Caki2 (cell line): ENCODE measurements around the gene KLK14. TPM values are rescaled to one million over a fixed set of nuclear protein-coding genes. Genes with fewer than 3 reads are reported as not detected.

Experiments used
- DNase-seq: peaks from one replicate; pipeline ENCODE4 v3.0.0-alpha.2; 2015; ENCODE audit warnings: low read depth
- in situ Hi-C: cut with HindIII; loops from 2 replicates; pipeline ENCODE4 v1.10.0; 2016; ENCODE audit warnings: low sequenced_read_pairs, low pct_unique_long_range_greater_than_20kb, mixed read lengths
- total RNA-seq: library from RNA; depleted of rRNA; stranded (reverse); fragments of >200 nt; shearing (Covaris generic); gene quantifications from 2 replicates; pipeline ENCODE4 v1.2.3, GENCODE V29; 2014; ENCODE audit warnings: low replicate concordance; rRNA removed

Gene KLK14, protein sequence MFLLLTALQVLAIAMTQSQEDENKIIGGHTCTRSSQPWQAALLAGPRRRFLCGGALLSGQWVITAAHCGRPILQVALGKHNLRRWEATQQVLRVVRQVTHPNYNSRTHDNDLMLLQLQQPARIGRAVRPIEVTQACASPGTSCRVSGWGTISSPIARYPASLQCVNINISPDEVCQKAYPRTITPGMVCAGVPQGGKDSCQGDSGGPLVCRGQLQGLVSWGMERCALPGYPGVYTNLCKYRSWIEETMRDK
- not detected in 2 replicates for total RNA-seq

DNA sequence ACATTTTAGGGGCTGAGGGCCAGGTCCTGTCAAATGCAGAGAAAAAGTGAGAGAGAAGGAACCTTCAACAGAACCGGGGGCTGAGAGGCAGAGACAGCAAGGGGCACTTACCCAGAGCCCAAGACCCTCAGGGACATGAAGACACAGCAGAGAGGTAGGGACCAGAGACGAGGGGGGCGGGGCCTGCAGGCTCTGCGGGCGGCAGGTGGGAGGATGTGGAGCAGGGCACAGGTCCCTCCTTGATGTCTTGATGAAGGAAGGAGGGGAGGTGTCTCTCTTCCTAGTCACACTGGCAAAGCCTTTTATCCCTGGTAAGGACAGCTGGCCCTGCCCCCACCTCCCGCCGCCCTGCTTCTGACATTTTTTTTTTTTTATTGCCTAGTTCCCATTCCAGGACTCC is at the start of gene KLK14:
Gene KLK14, minus strand, starts transcription at position 277 of the 400 bp plus-strand sequence. Its CDS starts 273 bp downstream, at position 4.
- in situ Hi-C loops, result no loop called here

GRCh38 chr19:51131780-51132680 is 49.3 kb upstream of the KLK14 start:
- DNase-seq, result no peak
- in situ Hi-C loops, result no loop called here

More for the DNA sequence above, at the start of gene KLK14:
- DNase-seq, result no peak

DNA sequence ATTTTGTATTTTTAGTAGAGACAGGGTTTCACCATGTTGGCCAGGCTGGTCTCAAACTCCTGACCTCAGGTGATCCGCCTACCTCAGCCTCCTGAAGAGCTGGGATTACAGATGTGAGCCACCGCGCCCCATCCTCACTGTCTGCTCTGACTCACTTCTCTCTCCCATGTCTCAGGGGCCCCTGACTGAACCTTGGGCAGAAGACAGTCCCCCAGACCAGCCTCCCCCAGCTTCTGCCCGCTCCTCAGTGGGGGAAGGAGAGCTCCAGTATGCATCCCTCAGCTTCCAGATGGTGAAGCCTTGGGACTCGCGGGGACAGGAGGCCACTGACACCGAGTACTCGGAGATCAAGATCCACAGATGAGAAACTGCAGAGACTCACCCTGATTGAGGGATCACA is 47.0 kb upstream of the KLK14 start:
- in situ Hi-C loops, result no loop called here
- no peak for DNase-seq

DNA sequence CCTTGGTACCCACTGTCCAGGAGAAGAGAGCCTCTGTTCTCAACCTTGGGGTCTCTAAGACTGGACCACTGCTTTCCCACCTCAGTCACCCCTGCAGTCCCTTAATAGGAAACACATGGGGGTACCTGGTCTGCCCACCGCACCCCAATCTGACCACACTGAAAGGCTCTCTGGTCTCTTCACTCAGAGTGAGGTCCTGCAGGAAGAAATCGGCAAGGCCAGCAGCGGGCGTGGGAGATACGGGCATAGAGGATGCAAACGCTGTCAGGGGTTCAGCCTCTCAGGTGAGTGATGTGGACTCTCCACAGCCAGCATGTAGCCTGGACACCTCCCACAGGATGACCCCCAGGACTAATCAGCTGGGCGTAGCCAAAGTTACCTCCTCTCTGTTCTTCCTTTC is 45.5 kb upstream of the KLK14 start:
- in situ Hi-C loops, result no loop called here
- DNase-seq, result no peak

- no peak for DNase-seq
- in situ Hi-C loops, result no loop called here
Measured at GRCh38 chr19:51127755-51128154, 45.1 kb upstream of the KLK14 start.

DNA sequence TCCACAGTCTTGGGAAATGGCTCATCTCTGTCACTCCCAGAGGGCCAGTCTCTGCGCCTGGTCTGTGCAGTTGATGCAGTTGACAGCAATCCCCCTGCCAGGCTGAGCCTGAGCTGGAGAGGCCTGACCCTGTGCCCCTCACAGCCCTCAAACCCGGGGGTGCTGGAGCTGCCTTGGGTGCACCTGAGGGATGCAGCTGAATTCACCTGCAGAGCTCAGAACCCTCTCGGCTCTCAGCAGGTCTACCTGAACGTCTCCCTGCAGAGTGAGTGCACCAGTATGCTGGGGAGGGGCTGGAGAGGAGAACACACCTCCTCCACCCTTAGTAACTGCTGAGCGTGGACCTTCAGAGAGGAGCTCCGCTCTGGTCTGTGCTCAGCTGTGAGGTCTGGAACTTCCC is 44.3 kb upstream of the KLK14 start:
- in situ Hi-C loops, result no loop called here

GRCh38 chr19:51125421-51126075 is 42.9 kb upstream of the KLK14 start:
- no peak for DNase-seq
- in situ Hi-C loops, result no loop called here

More for the DNA sequence above, 44.3 kb upstream of the KLK14 start:
- no peak for DNase-seq

DNA sequence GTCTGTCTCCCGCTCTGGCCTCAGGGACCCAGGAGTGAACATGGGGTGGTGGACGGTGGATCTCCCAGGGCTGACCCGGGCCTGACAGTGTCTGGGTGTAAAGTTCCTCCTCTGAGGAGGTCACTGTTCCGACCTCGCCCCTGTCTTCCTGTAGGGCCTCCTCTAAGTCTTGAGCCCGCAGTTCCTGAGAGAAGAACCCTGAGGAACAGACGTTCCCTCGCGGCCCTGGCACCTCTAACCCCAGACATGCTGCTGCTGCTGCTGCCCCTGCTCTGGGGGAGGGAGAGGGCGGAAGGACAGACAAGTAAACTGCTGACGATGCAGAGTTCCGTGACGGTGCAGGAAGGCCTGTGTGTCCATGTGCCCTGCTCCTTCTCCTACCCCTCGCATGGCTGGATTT is 42.0 kb upstream of the KLK14 start, which contains the start of gene SIGLEC9:
Gene SIGLEC9, plus strand, starts transcription at position 178 of the 400 bp plus-strand sequence. Its CDS starts 69 bp downstream, at position 247.
- no peak for DNase-seq
- in situ Hi-C loops, result no loop called here

DNA sequence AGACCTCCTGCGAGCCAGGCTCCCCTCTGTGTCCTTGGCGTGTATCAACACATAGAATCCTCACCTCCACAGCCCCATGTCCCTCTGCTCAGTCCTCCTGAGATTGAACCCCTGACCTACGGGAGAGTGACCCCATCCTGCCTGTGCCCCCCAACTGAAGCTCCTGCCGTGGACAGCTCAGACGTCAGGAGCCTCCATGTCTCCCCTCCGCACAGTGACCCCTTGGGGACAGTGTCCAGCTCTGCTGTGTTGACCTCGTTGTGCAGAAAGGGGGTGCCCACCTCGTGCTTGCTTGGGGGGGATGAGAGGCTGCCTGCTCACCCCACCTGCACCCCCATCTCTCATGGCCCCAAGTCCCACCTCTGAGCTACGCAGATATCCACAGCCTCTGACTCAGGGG is 41.5 kb upstream of the KLK14 start:
- DNase-seq, result no peak
- in situ Hi-C loops, result no loop called here

DNA sequence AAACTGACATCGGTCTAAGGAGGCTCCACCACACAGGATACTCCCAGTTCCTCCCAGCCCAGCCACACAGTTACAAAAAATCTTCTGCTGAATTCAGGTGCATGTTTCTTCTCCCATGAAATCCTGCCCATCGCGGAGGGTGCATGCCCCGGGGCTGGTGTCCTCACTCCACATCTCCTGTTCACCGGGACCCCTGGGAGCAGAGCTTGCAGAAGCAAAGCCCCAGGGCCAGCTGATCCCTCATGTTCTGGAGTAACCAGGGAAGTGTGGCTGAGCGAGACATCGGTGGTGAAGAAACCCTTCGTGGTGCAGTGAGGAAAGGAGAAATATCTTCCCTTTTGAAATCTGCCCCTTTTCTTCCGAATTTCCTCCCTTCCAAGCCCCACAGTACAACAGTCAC is 41.1 kb upstream of the KLK14 start:
- DNase-seq, result no peak
- in situ Hi-C loops, result no loop called here

- DNase-seq, result no peak
- in situ Hi-C loops, result no loop called here
Measured at GRCh38 chr19:51123381-51123800, 40.7 kb upstream of the KLK14 start.

- DNase-seq, result peak; percentile 82
- in situ Hi-C loops, result no loop called here
Measured at GRCh38 chr19:51122112-51122981, 39.7 kb upstream of the KLK14 start.

GRCh38 chr19:51121257-51121656 is 38.6 kb upstream of the KLK14 start:
- DNase-seq, result no peak
- in situ Hi-C loops, result no loop called here

DNA sequence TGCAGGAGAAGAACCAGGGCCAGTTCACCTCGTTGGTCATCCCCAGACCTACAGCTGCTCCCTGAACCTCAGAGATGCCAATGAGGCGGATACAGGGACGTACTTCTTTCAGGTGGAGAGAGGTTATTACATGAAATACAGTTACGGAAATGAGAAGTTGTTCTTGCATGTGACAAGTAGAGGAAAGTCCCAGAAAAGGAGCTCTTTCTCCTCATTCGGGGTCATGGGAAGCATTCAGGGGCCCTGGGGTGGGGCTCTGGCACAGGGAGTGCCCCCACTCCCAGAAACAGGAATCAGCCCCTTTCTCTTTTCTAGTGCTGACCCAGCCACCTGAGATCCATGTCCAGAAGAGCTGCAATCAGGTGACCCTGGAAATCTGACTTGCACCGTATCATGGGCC is 37.5 kb upstream of the KLK14 start:
- in situ Hi-C loops, result no loop called here
- DNase-seq, result no peak

GRCh38 chr19:51119611-51120010 is 36.9 kb upstream of the KLK14 start:
- no peak for DNase-seq
- in situ Hi-C loops, result no loop called here

- in situ Hi-C loops, result no loop called here
- DNase-seq, result no peak
Measured at GRCh38 chr19:51119101-51119500, 36.4 kb upstream of the KLK14 start.

- in situ Hi-C loops, result no loop called here
- no peak for DNase-seq
Measured at GRCh38 chr19:51116736-51117286, 34.1 kb upstream of the KLK14 start.
